ENCODE results near the gene AKR7A2. TPM values are rescaled to one million over a fixed set of nuclear protein-coding genes. Genes with fewer than 3 reads are reported as not detected.
A peak's percentile ranks its signal among the peaks of the same experiment; 100 is the strongest.

The AKR7A2 gene
- total RNA-seq, 2 experiments from 2014 or later, result 11.1 to 11.8 TPM

- Mint-ChIP-seq H3K27me3 (no peaks in the 10 kb centered on the region), H3K36me3 (ENCODE audit: low read depth) (peaks cover 48% of the 10 kb centered on the region), H3K4me3 (peak overlapping the region; percentile 11), H3K9me3 (no peaks in the 10 kb centered on the region), H3K4me1 (ENCODE audit: low read depth) (peaks cover 63% of the 10 kb centered on the region), H3K27ac (peak overlapping the region; percentile 77)
- no peak for TF ChIP-seq CTCF (IDR thresholded peaks at IDR 0.05)
- ChIA-PET CTCF (no interaction called here), POLR2A (no interaction called here)
- DNase-seq (no peak), ATAC-seq (ENCODE audit: poor library complexity) (peak; percentile 46)
- Histone ChIP-seq H3K4me1 (ENCODE audit: insufficient read depth, low read length) (peaks cover 36% of the 10 kb centered on the region), H3K9me3 (ENCODE audit: control insufficient read depth in 1 of 2, insufficient read depth in 1 of 2, low read length in 2 of 2) (no peaks in the 10 kb centered on the region), H3K27me3 (ENCODE audit: control insufficient read depth in 1 of 2, insufficient read depth in 2 of 2, low read length in 2 of 2) (no peaks in the 10 kb centered on the region), H3K36me3 (ENCODE audit: insufficient read depth, low read length) (peaks cover 50% of the 10 kb centered on the region), H3K27ac (ENCODE audit: low read depth in 1 of 2, low read length in 2 of 2) (no peak overlapping the region), H3K4me3 (ENCODE audit: low read length) (no peak overlapping the region)
- intact Hi-C loops (cut with DNase I, micrococcal nuclease), result no loop called here
These were observed 48.1 kb upstream of the AKR7A2 start for GRCh38 chr1:19360016-19360415.

- ATAC-seq (ENCODE audit: poor library complexity), result no peak
These were observed 47.4 kb upstream of the AKR7A2 start for GRCh38 chr1:19359357-19359756.

GRCh38 chr1:19358710-19359109 lies 46.8 kb upstream of the AKR7A2 start:
- H3K36me3 ChIP-seq (ENCODE audit: insufficient read depth, low read length), result peaks cover 56% of the 10 kb centered on the region
- no peaks in the 10 kb centered on the region for H3K9me3 ChIP-seq (ENCODE audit: control insufficient read depth in 1 of 2, insufficient read depth in 1 of 2, low read length in 2 of 2)
- CTCF ChIA-PET, result interaction anchor here (0.7 kb wide), 1 partner anchor 274 kb away, joined by 3 read pairs; no protein-coding TSS in a partner anchor
- Mint-ChIP-seq H3K9me3 (no peaks in the 10 kb centered on the region), H3K27me3 (no peaks in the 10 kb centered on the region), H3K36me3 (ENCODE audit: low read depth) (peaks cover 52% of the 10 kb centered on the region), H3K27ac (no peak overlapping the region), H3K4me1 (ENCODE audit: low read depth) (peaks cover 55% of the 10 kb centered on the region), H3K4me3 (no peak overlapping the region)
- no peaks in the 10 kb centered on the region for H3K27me3 ChIP-seq (ENCODE audit: control insufficient read depth in 1 of 2, insufficient read depth in 2 of 2, low read length in 2 of 2)
- ATAC-seq (ENCODE audit: poor library complexity) (no peak), DNase-seq (no peak)
- intact Hi-C loops (cut with DNase I, micrococcal nuclease), result no loop called here
- H3K4me3 ChIP-seq (ENCODE audit: low read length), result no peak overlapping the region
- TF ChIP-seq CTCF (IDR thresholded peaks at IDR 0.05), result no peak
- H3K4me1 ChIP-seq (ENCODE audit: insufficient read depth, low read length), result peaks cover 36% of the 10 kb centered on the region
- POLR2A ChIA-PET, result no interaction called here
- no peak overlapping the region for H3K27ac ChIP-seq (ENCODE audit: low read depth in 1 of 2, low read length in 2 of 2)

More at GRCh38 chr1:19359357-19359756, 47.4 kb upstream of the AKR7A2 start:
- H3K27ac ChIP-seq (ENCODE audit: low read depth in 1 of 2, low read length in 2 of 2), result no peak overlapping the region
- peaks cover 50% of the 10 kb centered on the region for H3K36me3 ChIP-seq (ENCODE audit: insufficient read depth, low read length)
- no peaks in the 10 kb centered on the region for H3K9me3 ChIP-seq (ENCODE audit: control insufficient read depth in 1 of 2, insufficient read depth in 1 of 2, low read length in 2 of 2)
- ChIA-PET POLR2A (no interaction called here), CTCF (no interaction called here)
- Mint-ChIP-seq H3K9me3 (no peaks in the 10 kb centered on the region), H3K27me3 (no peaks in the 10 kb centered on the region), H3K4me3 (no peak overlapping the region), H3K4me1 (ENCODE audit: low read depth) (peaks cover 60% of the 10 kb centered on the region), H3K27ac (peak overlapping the region; percentile 77), H3K36me3 (ENCODE audit: low read depth) (peaks cover 50% of the 10 kb centered on the region)
- no peak for DNase-seq
- intact Hi-C loops (cut with DNase I, micrococcal nuclease), result no loop called here
- H3K4me1 ChIP-seq (ENCODE audit: insufficient read depth, low read length), result peaks cover 36% of the 10 kb centered on the region
- no peak overlapping the region for H3K4me3 ChIP-seq (ENCODE audit: low read length)
- TF ChIP-seq CTCF (IDR thresholded peaks at IDR 0.05), result no peak
- H3K27me3 ChIP-seq (ENCODE audit: control insufficient read depth in 1 of 2, insufficient read depth in 2 of 2, low read length in 2 of 2), result no peaks in the 10 kb centered on the region
